ENCODE data around the gene EPHA8. TPM values are rescaled to one million over a fixed set of nuclear protein-coding genes. Genes with fewer than 3 reads are reported as not detected.

EPHA8 gene
- total RNA-seq, 1 donor from 2014 or later, result not detected

- Mint-ChIP-seq H3K27ac (no peak overlapping the region), H3K9me3 (no peaks in the 10 kb centered on the region), H3K4me1 (no peaks in the 10 kb centered on the region), H3K4me3 (no peak overlapping the region), H3K27me3 (ENCODE audit: low read depth) (peaks cover 74% of the 10 kb centered on the region), H3K36me3 (no peaks in the 10 kb centered on the region)
- TF ChIP-seq CTCF (IDR thresholded peaks at IDR 0.05; ENCODE audit: unreplicated experiment), result no peak
- no peak for DNase-seq (ENCODE audit: low spot score in 2 of 2, unreplicated experiment in 2 of 2)
Observed at GRCh38 chr1:22619798-22620197, 56.5 kb downstream of the EPHA8 start.

GRCh38 chr1:22621761-22622160, 58.5 kb downstream of the EPHA8 start:
- peaks cover 72% of the 10 kb centered on the region for H3K27me3 Mint-ChIP-seq (ENCODE audit: low read depth)
- H3K36me3 Mint-ChIP-seq, result no peaks in the 10 kb centered on the region
- no peaks in the 10 kb centered on the region for H3K4me1 Mint-ChIP-seq
- no peak overlapping the region for H3K4me3 Mint-ChIP-seq
- no peaks in the 10 kb centered on the region for H3K9me3 Mint-ChIP-seq
- TF ChIP-seq CTCF (IDR thresholded peaks at IDR 0.05; ENCODE audit: unreplicated experiment), result no peak
- no peak overlapping the region for H3K27ac Mint-ChIP-seq
- no peak for DNase-seq (ENCODE audit: low spot score in 2 of 2, unreplicated experiment in 2 of 2)

GRCh38 chr1:22625262-22625925, 62.1 kb downstream of the EPHA8 start:
- Mint-ChIP-seq H3K27ac (no peak overlapping the region), H3K9me3 (no peaks in the 10 kb centered on the region), H3K36me3 (no peaks in the 10 kb centered on the region), H3K4me3 (no peak overlapping the region), H3K27me3 (ENCODE audit: low read depth) (peaks cover 76% of the 10 kb centered on the region), H3K4me1 (no peaks in the 10 kb centered on the region)
- DNase-seq (ENCODE audit: low spot score in 2 of 2, unreplicated experiment in 2 of 2), result peak in 1 of 2 experiments; percentile 58
- TF ChIP-seq CTCF (IDR thresholded peaks at IDR 0.05; ENCODE audit: unreplicated experiment), result no peak

- Mint-ChIP-seq H3K4me3 (no peak overlapping the region), H3K36me3 (no peaks in the 10 kb centered on the region), H3K4me1 (no peaks in the 10 kb centered on the region)
Observed at GRCh38 chr1:22626237-22627157, 63.2 kb downstream of the EPHA8 start.

GRCh38 chr1:22627331-22627730, 64.0 kb downstream of the EPHA8 start:
- peaks cover 83% of the 10 kb centered on the region for H3K27me3 Mint-ChIP-seq (ENCODE audit: low read depth)
- no peak for TF ChIP-seq CTCF (IDR thresholded peaks at IDR 0.05; ENCODE audit: unreplicated experiment)
- H3K4me3 Mint-ChIP-seq, result no peak overlapping the region
- H3K36me3 Mint-ChIP-seq, result no peaks in the 10 kb centered on the region
- H3K9me3 Mint-ChIP-seq, result no peaks in the 10 kb centered on the region
- DNase-seq (ENCODE audit: low spot score in 2 of 2, unreplicated experiment in 2 of 2), result no peak
- H3K4me1 Mint-ChIP-seq, result no peaks in the 10 kb centered on the region
- no peak overlapping the region for H3K27ac Mint-ChIP-seq

More at GRCh38 chr1:22626237-22627157, 63.2 kb downstream of the EPHA8 start:
- DNase-seq (ENCODE audit: low spot score in 2 of 2, unreplicated experiment in 2 of 2), result no peak
- no peak overlapping the region for H3K27ac Mint-ChIP-seq
- H3K9me3 Mint-ChIP-seq, result no peaks in the 10 kb centered on the region
- peaks cover 81% of the 10 kb centered on the region for H3K27me3 Mint-ChIP-seq (ENCODE audit: low read depth)
- no peak for TF ChIP-seq CTCF (IDR thresholded peaks at IDR 0.05; ENCODE audit: unreplicated experiment)
